ENCODE results near the gene ADISSP.

ADISSP gene

GRCh38 chr20:3714092-3714491 is 53.5 kb downstream of the ADISSP start:
- no peak for DNase-seq (ENCODE audit: low spot score)

- no peak for DNase-seq (ENCODE audit: low spot score)
Observed at GRCh38 chr20:3712279-3712873, 55.2 kb downstream of the ADISSP start, which contains the start of gene SIGLEC1. SIGLEC1 (minus strand) TSS chr20:3712600; CDS start chr20:3707128, 5,472 bp downstream.

DNA sequence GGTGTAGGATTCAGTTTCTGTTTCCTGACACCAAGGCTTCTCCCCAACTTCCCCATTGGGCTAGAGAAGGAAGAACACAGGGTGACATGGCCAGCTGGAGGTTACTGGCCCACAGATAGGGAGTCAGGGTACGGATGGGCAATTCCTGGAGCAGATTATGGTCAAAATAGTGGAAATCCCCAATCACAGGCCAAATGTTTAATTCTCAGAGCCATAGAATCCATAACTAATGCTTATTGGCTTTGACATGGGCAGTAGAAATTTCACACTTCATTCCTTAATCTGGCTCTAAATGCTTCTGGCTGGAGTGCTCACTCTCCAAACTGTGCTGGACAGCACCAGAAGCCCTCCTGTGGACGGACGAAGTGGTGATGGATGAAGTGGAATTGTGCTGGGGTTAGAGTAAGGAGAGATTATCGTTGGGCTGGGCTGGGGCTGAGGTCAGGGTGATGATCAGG is 56.0 kb downstream of the ADISSP start:
- DNase-seq (ENCODE audit: low spot score): no peak

DNA sequence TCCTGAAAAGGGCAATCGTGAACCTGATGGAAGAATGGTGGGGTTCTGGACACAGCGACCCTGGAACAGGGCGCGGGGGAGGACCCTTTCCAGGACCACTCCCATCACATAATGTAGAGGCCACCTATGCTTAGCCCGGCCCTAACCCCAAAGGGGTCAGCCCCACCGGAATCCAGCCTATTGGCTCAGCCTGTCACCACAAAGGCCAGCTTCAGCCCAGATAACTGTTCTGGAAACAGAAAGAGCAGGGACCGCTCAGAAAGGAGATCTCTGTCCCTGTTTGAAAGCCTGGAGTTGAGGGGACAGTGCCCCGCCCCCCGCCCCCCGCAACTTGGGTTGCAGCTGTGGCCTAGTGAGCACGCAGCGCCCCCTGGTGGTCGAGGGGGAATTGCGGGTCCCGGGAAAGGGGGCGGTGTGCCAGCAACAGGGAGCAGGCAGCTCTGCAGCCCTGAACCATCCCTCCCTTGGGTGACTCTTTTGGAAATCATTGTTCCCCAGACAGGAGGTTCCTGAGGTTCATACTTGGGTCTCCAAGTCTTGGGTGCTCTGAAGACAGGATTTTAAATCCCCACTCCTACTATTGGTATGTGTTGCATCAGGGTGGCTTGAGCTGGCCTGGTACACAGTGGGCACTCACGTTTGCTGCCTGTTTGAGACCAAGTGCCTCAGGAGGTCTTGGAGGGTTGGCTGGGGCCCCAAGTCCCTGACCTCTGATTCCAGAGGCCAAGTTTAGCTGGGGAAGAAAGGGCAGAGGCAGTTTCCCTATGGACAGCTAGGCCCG is 56.7 kb downstream of the ADISSP start:
- peak; percentile 88 for DNase-seq (ENCODE audit: low spot score)

DNA sequence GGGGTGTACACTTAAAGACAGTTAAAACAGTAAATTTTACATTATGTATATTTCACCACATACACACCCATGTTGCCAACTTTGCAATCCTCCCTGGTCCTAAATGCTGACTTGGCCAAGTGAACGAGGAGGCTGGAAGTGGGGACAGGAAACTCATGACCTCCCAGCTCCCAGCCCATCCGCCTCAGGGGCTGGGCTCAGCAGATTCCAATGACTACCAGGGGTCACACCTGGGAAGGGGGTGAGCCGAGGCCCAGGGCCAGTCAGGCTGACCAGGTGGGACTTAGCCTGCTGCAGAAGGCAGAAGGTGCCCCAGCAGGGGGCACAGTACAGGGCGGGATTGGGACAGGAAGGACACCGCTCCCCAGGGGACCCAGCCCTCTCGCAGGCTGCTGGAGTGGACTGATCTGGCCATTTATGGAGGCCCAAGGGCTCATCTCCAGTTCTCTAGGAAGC is 57.5 kb downstream of the ADISSP start:
- DNase-seq (ENCODE audit: low spot score): no peak

- DNase-seq (ENCODE audit: low spot score): no peak
Observed at GRCh38 chr20:3707508-3707899, 60.0 kb downstream of the ADISSP start.

- no peak for DNase-seq (ENCODE audit: low spot score)
Observed at GRCh38 chr20:3706774-3707507, 60.6 kb downstream of the ADISSP start.

DNA sequence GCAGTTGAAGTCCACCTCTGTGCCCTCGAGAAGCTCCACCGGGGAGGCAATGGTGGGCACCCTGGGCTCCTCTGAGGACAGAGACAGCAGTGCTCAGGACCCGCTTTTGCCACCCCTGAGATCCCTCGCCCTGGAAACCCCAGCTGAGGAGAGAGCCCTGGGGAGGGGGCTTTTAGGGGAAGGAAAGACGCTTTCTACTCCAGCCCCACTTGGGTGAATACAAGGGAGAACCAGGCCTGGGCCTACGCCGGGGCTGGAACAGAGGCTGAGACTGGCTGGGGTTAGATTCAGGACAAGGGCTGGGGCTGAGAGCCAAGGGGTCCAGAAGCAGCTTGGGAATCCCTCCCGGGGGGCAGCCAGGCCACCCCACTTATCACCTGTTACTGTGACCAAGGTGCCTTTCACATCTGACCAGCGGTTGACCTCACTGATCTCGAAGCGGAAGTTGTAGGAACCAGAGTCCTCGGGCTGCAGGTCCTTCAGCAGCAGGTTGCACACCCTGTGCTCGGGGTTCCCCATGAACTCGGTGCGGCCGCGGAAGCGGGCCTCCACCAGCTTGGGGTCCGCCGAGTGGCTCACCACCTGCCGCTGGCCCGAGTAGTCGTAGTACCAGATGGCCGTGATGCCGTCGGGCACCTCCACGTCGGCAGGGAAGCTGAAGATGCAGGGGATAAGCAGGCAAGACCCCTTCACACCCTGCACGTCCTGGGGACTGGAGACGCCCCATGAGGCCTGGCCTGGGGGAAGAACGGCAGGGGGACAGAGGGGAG is 61.4 kb downstream of the ADISSP start:
- DNase-seq (ENCODE audit: low spot score): no peak

DNA sequence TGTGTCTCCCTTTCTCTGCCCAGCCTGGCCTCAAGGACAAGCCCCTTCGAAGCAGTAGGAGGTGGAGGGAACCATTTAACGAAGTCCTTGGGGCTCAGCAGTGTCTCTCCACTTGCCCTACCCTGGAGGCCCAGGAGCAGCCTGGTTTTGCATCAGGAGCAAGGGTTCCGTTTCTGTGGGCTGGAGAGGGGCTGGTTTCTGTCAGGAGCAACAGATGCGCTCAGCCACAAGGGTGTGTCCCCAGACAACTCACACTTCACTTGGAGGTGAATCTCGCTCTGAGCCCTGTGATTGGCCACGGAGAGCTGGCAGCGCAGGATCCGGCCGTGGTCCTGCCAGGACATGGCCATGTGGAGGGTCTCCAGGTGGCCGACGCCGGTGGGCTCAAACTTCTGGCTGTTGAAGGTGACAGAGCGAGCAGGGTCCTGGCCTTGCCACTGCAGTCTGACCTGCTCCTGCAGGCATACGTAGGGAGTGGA is 62.0 kb downstream of the ADISSP start:
- DNase-seq (ENCODE audit: low spot score): no peak

- DNase-seq (ENCODE audit: low spot score): no peak
Observed at GRCh38 chr20:3704087-3704486, 63.5 kb downstream of the ADISSP start.

Data from left forelimb (tissue), 1 donor.